ENCODE measurements around the gene ZFHX3. TPM values are rescaled to one million over a fixed set of nuclear protein-coding genes. Genes with fewer than 3 reads are reported as not detected.

Gene ZFHX3
- total and polyA plus RNA-seq, 2 of the 8 experiments (the other 6 are each of a cell fraction or from before 2014, with no cell fraction given): 0.08 to 0.99 TPM

DNA sequence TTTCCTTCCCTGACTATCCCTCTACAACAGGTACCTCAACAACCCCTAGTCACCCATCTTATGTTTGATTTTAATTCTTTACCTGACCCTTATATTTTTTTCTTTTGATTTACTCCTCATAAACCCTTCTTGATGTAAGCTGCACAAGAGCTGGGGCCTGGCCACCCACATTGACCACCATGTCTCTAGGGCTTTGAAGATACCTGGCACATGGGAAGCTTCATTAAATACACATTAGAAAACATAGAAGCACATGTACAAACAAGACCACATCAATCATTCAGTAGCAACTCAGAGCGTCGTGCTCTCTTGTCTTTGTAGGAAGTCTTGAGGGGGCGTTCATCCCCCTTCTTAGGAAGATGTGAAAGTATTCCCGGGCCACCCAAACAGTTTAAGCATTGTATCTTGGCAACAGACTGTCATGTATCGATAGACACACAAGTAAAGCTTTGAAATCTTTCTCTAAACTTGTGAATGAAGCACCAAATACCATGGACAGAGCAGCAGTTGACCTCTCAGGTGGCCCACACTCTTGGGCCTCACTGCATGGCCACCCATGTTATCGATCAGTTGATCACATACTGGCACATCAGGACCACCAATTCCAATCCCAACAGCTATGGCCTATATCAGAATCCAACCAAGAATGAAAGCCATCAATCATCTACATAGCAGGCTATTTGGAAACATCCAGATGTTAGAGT lies 183.6 kb downstream of the ZFHX3 start:
- TF ChIP-seq SP2 (IDR thresholded peaks at IDR 0.05; ENCODE audit: low read length) (no peak), TAF7 (optimal IDR thresholded peaks at IDR 0.05; ENCODE audit: borderline replicate concordance, low read depth, low read length) (no peak), SP1 (IDR thresholded peaks at IDR 0.05; ENCODE audit: low read depth, low read length) (no peak), BCL11A (IDR thresholded peaks at IDR 0.05; ENCODE audit: low read depth in 2 of 2, low read length in 2 of 2) (no peak), HDAC6 (IDR thresholded peaks at IDR 0.05; ENCODE audit: low read depth, low read length) (no peak), ASH2L (IDR thresholded peaks at IDR 0.05; ENCODE audit: low read length) (no peak), RFX5 (IDR thresholded peaks at IDR 0.05; ENCODE audit: borderline replicate concordance, low read depth, low read length) (no peak), SIN3A (conservative IDR thresholded peaks at IDR 0.05 in 1 of 2, IDR thresholded peaks at IDR 0.05 in 1 of 2; ENCODE audit: low read depth in 1 of 2, low read length in 2 of 2) (no peak), RNF2 (IDR thresholded peaks at IDR 0.05; ENCODE audit: borderline replicate concordance, low read depth, low read length, missing control alignments, poor library complexity, severe bottlenecking) (no peak), POLR2A (IDR thresholded peaks at IDR 0.05; ENCODE audit: control extremely low read depth in 1 of 2, low read depth in 2 of 2, low read length in 2 of 2) (no peak), CBX5 (IDR thresholded peaks at IDR 0.05; ENCODE audit: low read depth, low read length) (no peak)
- no peak overlapping the region for H4K8ac ChIP-seq (ENCODE audit: extremely low read depth, insufficient read depth, low read length)
- H3K4me2 ChIP-seq (ENCODE audit: insufficient read depth in 1 of 2, low read depth in 2 of 2, low read length in 2 of 2): no peak overlapping the region
- H3K27ac ChIP-seq (ENCODE audit: low read depth, low read length): no peak overlapping the region
- no peak for DNase-seq (ENCODE audit: low read depth in 1 of 2, low spot score in 2 of 2)
- H2AK5ac ChIP-seq (ENCODE audit: low read depth, low read length): no peak overlapping the region
- no peak overlapping the region for H2BK5ac ChIP-seq (ENCODE audit: low read depth, low read length)
- H3K14ac ChIP-seq (ENCODE audit: insufficient read length): no peak overlapping the region
- 89% methylated on average over 6 of the region's 6 CpGs; no CpG with 5 or more reads in 1 of the 2 experiments for WGBS, 2 experiments (ENCODE audit: extremely low coverage in 1 of 2, insufficient coverage in 1 of 2, insufficient read length in 1 of 2, insufficient replicate concordance in 2 of 2, low coverage in 1 of 2, low lambda C conversion rate in 2 of 2, missing lambda C conversion rate in 1 of 2)
- no peak overlapping the region for H2BK120ac ChIP-seq (replicated peaks; ENCODE audit: low read depth, low read length)
- no peak overlapping the region for H2BK15ac ChIP-seq (ENCODE audit: low read length)
- H3K23me2 ChIP-seq (ENCODE audit: low read depth, low read length): no peaks in the 10 kb centered on the region
- no peak overlapping the region for H3K18ac ChIP-seq (ENCODE audit: extremely low read depth, low read length)
- H4K91ac ChIP-seq (replicated peaks; ENCODE audit: insufficient read length, low read length): no peak overlapping the region
- no peaks in the 10 kb centered on the region for H3K4me1 ChIP-seq (replicated peaks in 1 of 4; ENCODE audit: control insufficient read depth in 3 of 4, insufficient read depth in 4 of 4, low read length in 3 of 4)
- H3K79me1 ChIP-seq (ENCODE audit: low read depth, low read length): no peaks in the 10 kb centered on the region
- ChIA-PET POLR2A (ENCODE audit: partially characterized antibody) (no interaction called here), CTCF (ENCODE audit: partially characterized antibody) (interaction anchor here (0.5 to 25.5 kb wide), 2 partner anchors 23 to 332 kb away, joined by 3 to 376 read pairs; no protein-coding TSS in a partner anchor)
- FAIRE-seq: no peak
- no peaks in the 10 kb centered on the region for H3K79me2 ChIP-seq (ENCODE audit: control insufficient read depth in 1 of 2, insufficient read depth in 2 of 2, low read length in 2 of 2)
- H3K4ac ChIP-seq (replicated peaks; ENCODE audit: insufficient read length, low read depth, low read length): no peak overlapping the region
- no peak overlapping the region for H2AFZ ChIP-seq (ENCODE audit: low read length)
- H3K27me3 ChIP-seq (replicated peaks in 1 of 4; ENCODE audit: control insufficient read depth in 3 of 4, extremely low read depth in 1 of 4, insufficient read depth in 3 of 4, low read length in 3 of 4): no peaks in the 10 kb centered on the region
- no peak overlapping the region for H3K23ac ChIP-seq (ENCODE audit: insufficient read length)
- no peaks in the 10 kb centered on the region for H4K20me1 ChIP-seq (replicated peaks in 1 of 2; ENCODE audit: control insufficient read depth in 1 of 2, insufficient read depth in 2 of 2, low read length in 2 of 2)
- H2BK20ac ChIP-seq (ENCODE audit: low read length): no peak overlapping the region
- H3K36me3 ChIP-seq (ENCODE audit: control insufficient read depth in 2 of 4, insufficient read depth in 4 of 4, low read length in 3 of 4): no peaks in the 10 kb centered on the region
- H3K9me3 ChIP-seq (ENCODE audit: insufficient read depth in 2 of 2, low read depth in 1 of 2, low read length in 1 of 2): no peaks in the 10 kb centered on the region
- no peak overlapping the region for H3K9ac ChIP-seq (replicated peaks in 1 of 4; ENCODE audit: extremely low read depth in 1 of 4, low read depth in 3 of 4, low read length in 3 of 4)
- no peak overlapping the region for H3K56ac ChIP-seq (replicated peaks; ENCODE audit: insufficient read length, low read depth, low read length)
- no peak overlapping the region for H4K5ac ChIP-seq (ENCODE audit: insufficient read length, low read depth, low read length)
- no peak overlapping the region for H2BK12ac ChIP-seq (ENCODE audit: low read depth, low read length)
- H3K4me3 ChIP-seq (ENCODE audit: extremely low read depth in 1 of 4, insufficient read depth in 2 of 4, low read depth in 3 of 4, low read length in 4 of 4): no peak overlapping the region
